Measurements from ENCODE around the gene TAF15.
A peak's percentile ranks its signal among the peaks of the same experiment; 100 is the strongest.

Gene TAF15

DNA sequence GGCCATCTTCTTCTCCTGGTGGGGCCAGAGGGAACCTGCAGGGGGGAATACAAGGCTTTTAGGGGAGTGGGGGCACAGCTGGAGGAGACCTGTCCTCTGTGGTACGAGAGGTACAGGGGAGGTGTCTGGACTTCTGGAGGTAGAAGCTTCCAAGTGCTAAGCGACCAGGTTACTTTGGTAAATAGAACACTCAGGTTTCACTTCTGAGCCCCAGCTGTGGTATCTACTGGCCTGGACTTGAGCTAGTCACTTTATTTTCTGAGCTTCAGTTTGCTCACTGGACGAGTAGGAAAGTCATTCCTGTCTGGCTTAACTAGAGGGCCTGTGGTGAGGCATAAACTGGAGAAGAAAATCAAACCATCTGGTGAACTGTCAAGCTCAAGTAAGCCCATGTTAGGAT is 59.5 kb downstream of the TAF15 start, which contains the start of gene HEATR9:
Gene HEATR9 (minus strand): TSS at position 155 of the 400 bp plus-strand sequence. CDS start 149 bp downstream, at position 6.
- no peak for ATAC-seq
- Mint-ChIP-seq H3K4me3 (no peak within 1 kb of the TSS), H3K4me1 (peaks cover 44% of the 10 kb centered on the region), H3K9me3 (no peaks in the 10 kb centered on the region), H3K36me3 (peaks cover 41% of the 10 kb centered on the region), H3K27ac (peak within 1 kb of the TSS; percentile 71)
- no peak for DNase-seq (ENCODE audit: low spot score in 2 of 2)

DNA sequence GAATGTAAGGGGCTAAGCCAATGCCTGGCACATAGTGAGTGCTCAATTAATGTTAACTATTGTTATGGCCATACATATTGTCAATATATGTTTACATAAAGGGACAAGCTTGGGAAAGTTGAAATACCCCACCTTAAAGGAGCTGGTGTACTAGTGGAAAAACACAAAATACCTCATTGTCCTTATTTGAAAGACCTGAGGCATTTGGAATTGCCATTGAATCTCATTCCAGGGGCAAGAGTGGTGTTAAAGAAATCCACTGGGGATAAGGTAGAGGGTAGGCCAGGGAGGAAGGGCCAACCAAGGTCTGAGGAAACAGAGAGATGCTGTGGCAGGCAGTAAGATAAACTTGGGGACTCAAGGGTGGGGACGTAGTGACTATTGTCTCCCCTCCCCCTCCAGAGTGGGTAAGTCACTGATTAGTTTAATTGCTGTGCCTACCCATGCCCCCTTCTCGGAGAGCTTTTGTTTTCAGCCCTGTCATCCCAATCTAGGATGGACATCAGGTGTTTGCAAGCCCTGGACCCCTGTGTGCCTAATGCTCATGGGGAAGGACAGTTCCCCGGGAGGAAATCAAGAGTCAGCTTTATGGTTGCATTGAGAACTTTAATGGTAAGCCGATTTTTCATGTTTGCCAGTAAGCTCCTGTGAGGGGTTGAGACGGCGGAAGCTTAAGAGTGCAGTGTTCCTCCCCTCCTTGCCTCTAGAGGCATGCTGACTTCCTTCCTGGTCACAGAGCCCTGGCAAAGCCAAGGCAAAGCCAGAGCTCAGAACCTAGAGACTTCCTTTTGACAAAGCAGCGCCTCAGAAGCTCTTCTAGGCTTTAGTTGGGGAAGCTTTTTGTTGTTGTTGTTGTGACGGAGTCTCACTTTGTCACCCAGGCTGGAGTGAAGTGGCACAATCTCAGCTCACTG is 61.9 kb downstream of the TAF15 start:
- ATAC-seq = peak; percentile 61
- H3K4me3 Mint-ChIP-seq = no peak overlapping the region

DNA sequence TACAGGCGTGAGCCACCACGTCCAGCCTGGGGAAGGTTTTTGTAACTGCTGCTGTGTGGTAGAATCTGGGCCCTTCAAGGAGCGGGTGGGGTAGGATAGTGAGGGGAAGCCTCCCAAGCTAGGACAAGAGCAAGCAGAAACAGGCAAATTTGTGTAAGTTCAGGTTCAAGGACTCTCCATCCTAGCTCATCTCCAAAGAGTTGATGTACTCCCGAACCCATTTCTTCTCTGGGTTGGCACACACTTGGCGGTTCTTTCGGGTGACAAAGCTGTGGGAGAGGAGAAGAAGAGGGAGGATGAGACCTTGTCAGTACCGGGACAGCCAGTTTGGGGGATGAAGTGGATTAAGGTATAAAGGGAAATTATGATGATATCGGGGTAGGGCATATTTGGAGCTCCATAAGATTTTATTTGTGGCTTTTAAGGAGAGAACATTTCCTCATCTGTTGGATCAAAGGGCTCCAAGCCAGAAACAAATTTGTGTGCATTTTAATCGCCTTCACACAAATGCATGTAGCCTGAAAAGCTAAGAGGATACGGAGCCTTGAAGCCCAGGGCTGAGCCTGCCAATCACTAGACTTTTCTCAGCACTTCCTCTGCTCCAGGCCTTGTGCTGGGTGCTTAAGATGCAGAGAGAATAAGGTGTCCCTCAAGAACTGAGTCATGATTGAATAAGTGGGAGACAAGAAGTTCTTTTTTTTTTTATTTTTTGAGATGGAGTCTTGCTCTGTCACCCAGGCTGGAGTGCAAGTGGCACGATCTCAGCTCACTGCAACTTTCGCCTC is 63.1 kb downstream of the TAF15 start:
- no peak overlapping the region for H3K4me3 Mint-ChIP-seq
- peaks cover 78% of the 10 kb centered on the region for H3K36me3 Mint-ChIP-seq
- peak overlapping the region; percentile 77 for H3K27ac Mint-ChIP-seq
- peaks cover 52% of the 10 kb centered on the region for H3K4me1 Mint-ChIP-seq
- no peaks in the 10 kb centered on the region for H3K9me3 Mint-ChIP-seq
- no peak for ATAC-seq
- DNase-seq (ENCODE audit: low spot score in 2 of 2) = no peak

More for the DNA sequence above, 61.9 kb downstream of the TAF15 start:
- no peaks in the 10 kb centered on the region for H3K9me3 Mint-ChIP-seq
- peaks cover 49% of the 10 kb centered on the region for H3K4me1 Mint-ChIP-seq
- peaks cover 66% of the 10 kb centered on the region for H3K36me3 Mint-ChIP-seq
- no peak overlapping the region for H3K27ac Mint-ChIP-seq
- DNase-seq (ENCODE audit: low spot score in 2 of 2) = no peak

DNA sequence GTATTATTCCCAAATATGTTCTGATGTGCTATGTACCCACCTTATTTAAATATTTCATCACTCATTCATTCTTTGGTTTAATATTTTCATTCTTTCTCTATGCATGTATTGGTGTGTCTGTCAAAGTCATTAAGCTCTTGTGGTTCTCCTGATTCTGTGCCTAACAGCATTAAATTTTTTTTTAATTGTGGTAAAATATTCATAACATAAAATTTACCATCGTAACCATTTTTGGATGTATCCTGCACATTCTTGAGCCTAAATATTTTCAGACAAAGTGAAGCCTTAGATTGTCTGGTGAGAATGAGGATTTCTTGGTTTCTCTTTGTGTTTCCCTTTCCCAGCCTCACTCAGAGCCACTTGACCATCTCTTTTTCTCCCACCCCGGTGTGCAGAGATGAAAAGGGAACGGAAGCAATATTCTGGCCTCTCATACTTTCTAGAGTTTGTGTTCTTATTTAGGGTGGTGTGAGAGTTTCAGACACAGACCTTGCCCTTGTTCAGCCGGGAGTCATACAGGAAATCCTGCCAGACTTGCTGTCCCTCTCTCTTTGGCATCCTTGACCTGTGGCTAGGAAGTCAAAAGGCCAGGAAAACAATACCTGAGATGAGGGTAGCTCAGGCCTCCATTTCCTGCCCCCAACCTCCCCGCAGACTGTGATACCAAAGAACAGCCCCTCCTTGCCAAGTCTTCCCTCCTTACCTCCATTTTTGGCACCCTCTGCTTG is 66.0 kb downstream of the TAF15 start:
- no peak for ATAC-seq
- Mint-ChIP-seq H3K9me3 (no peaks in the 10 kb centered on the region), H3K27ac (peak overlapping the region; percentile 98), H3K4me3 (peak overlapping the region; percentile 85), H3K4me1 (peaks cover 64% of the 10 kb centered on the region), H3K36me3 (peaks cover 100% of the 10 kb centered on the region)
- DNase-seq (ENCODE audit: low spot score in 2 of 2) = no peak

DNA sequence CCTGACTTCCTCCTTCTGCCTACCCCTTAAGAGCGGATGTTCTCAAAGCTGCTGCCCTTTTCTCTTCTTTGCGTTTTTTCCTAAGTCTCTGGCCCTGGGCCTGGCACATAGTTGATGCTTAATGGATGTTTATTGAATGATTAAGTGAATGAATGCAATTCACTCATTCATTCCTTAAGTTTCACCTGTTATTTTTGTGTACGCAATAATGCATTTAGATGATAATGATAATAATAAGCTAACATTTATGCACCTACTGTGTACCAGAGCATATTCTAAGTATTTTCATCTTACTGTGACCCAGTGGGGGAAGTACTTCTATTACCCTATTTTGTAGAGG is 66.5 kb downstream of the TAF15 start:
- Mint-ChIP-seq H3K36me3 (peaks cover 99% of the 10 kb centered on the region), H3K9me3 (peaks cover under 1% of the 10 kb centered on the region), H3K4me3 (peak overlapping the region; percentile 85), H3K4me1 (peaks cover 68% of the 10 kb centered on the region), H3K27ac (peak overlapping the region; percentile 98)
- DNase-seq (ENCODE audit: low spot score in 2 of 2) (no peak), ATAC-seq (no peak)

DNA sequence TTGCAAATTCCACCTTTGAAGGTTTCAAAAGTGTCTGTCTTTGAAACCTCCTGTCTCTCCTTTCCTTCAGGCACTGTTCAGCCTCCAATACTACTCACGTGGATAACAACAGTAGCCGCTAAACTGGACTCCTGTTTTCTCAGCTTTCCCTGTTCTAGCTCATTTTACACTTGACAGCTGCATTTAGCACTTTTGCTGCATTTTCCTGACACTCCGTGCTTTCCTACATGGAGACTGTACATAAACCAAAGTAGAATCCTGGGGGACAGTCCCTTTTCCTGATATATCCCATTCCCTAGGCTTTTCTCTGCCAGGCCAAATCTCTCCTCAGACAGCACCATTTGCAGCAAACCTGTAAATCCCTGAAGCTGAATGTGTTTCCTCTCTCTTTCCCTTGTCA is 67.2 kb downstream of the TAF15 start:
- peaks cover 70% of the 10 kb centered on the region for H3K4me1 Mint-ChIP-seq
- H3K36me3 Mint-ChIP-seq = peaks cover 92% of the 10 kb centered on the region
- ATAC-seq = no peak
- H3K4me3 Mint-ChIP-seq = peak overlapping the region; percentile 85
- DNase-seq (ENCODE audit: low spot score in 2 of 2) = no peak
- peaks cover 2% of the 10 kb centered on the region for H3K9me3 Mint-ChIP-seq
- H3K27ac Mint-ChIP-seq = peak overlapping the region; percentile 98

DNA sequence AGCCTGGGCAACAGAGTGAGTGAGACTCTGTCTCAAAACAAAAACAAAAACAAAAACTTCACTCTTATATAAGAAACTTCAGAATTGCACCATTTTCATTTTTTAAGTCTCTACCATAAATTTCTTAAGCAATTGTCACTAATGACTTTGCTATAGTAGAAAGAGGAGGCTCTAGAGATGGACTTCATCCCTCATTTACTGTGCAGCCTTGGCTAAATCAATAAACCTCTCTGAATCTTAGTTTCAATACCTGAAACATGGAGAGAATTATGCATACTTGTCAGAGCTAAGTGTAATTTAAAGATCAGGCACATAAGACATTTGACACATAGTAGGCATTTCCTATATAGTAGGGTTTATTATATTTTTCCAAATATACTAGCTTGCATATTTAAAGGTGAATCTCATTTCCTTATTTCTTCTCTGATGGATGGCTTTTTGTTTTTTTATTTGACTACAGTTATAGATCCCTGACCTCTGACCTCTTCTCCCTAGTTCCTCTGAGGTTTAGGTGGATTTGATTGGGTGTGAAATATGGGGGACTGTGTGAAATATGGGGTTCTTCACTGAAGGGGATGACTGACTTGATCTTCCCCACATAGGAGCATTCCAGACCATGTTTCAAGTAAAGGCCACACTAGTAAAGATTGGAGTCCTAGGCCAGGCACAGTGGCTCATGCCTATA is 68.2 kb downstream of the TAF15 start:
- H3K4me3 Mint-ChIP-seq = peak overlapping the region; percentile 85
- H3K27ac Mint-ChIP-seq = peak overlapping the region; percentile 98
- peaks cover 64% of the 10 kb centered on the region for H3K4me1 Mint-ChIP-seq
- H3K9me3 Mint-ChIP-seq = peaks cover 2% of the 10 kb centered on the region
- ATAC-seq (no peak), DNase-seq (ENCODE audit: low spot score in 2 of 2) (no peak)
- peaks cover 82% of the 10 kb centered on the region for H3K36me3 Mint-ChIP-seq

DNA sequence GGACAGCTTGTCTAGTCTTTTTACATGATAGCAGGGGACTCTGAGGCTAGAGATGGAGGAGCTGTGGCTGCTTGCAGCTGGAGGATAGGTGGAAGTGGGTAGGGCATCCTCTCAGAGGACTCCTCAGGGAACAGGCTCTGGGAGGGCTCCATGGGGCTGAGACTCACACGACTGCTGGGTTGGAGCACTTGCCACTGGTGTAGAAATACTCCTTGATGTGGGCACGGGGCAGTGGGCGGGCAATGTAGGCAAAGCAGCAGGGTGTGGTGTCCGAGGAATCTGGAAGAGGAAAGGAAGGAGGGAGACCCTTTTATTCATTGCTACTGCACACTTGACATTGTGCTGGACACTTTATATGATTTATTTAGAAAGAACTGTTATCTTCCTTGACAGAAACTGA is 69.1 kb downstream of the TAF15 start:
- Mint-ChIP-seq H3K27ac (peak overlapping the region; percentile 98), H3K4me3 (peak overlapping the region; percentile 85), H3K9me3 (peaks cover 2% of the 10 kb centered on the region), H3K4me1 (peaks cover 62% of the 10 kb centered on the region), H3K36me3 (peaks cover 73% of the 10 kb centered on the region)
- no peak for ATAC-seq
- DNase-seq (ENCODE audit: low spot score in 2 of 2) = peak in 1 of 2 donors; percentile 64

DNA sequence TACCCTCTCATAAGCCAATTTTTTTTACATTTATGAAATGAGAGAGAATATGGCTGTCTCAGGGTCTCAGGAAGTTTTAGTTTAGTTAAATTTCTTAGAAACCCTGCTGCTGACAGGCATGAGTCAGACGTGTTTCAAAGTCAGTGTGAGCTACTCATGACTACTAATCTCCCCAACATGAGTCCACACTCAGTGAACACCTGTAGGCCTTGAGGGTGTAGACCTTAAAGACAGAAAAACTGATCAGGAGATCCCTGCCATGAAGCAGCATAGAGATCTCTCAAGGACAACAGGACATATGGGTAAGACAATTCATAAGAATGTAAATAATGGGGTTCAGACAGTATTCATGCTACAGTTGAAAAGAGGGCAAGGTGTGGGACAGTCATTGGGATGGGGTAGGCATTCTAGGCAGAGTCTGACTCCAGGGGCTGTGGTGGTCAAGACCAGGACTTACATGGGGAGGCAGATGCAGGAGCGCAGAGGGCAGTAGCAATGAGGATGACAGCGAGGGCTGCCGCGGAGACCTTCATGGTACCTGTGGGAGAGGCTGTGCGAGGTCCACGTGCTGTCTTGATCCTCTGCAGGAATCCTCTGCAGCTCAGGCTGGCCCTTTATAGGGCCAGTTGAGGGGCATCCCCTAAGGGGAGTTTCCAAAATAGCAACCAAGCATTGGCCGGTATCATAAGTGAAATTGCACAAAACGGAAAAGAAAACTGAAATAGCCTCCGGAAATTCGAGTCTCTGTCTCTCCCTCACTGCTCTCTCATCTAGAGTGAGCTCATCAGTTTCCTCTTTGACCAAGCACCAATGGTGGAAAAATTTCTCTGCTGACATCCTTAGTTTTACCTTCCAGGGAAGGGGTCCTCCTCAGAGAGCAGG is 70.7 kb downstream of the TAF15 start, which contains the start of gene CCL5:
Gene CCL5 (minus strand): TSS at position 588 of the 882 bp plus-strand sequence.
- Mint-ChIP-seq H3K36me3 (peaks cover 57% of the 10 kb centered on the region), H3K4me3 (peak within 1 kb of the TSS; percentile 85), H3K9me3 (peaks cover 2% of the 10 kb centered on the region), H3K4me1 (peaks cover 58% of the 10 kb centered on the region), H3K27ac (peak within 1 kb of the TSS; percentile 98)
- ATAC-seq (peak; percentile 92), DNase-seq (ENCODE audit: low spot score in 2 of 2) (peak; percentile 65 to 96)

DNA sequence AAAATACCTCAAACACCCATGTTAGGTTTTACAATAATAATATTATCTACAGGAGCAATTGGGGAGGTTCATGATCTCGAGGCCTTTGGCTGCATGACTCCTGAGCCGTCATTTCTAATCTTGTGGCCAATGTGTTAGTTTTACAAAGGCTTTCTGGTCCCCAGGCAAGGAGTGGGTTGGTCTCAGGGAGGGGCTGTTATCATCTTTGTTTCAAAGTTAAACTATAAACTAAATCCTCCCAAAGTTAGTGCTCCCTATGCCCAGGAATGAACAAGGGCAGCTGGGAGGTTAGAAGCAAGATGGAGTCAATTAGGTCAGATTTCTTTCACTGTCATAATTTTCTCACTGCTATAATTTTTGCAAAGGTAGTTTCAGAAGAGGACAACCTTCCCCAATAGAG is 80.0 kb downstream of the TAF15 start:
- Mint-ChIP-seq H3K4me3 (peak overlapping the region; percentile 56), H3K36me3 (peaks cover 15% of the 10 kb centered on the region), H3K27ac (peak overlapping the region; percentile 24), H3K4me1 (peaks cover 71% of the 10 kb centered on the region), H3K9me3 (no peaks in the 10 kb centered on the region)
- DNase-seq (ENCODE audit: low spot score in 2 of 2) (peak in 1 of 2 donors; percentile 75), ATAC-seq (peak; percentile 88)

DNA sequence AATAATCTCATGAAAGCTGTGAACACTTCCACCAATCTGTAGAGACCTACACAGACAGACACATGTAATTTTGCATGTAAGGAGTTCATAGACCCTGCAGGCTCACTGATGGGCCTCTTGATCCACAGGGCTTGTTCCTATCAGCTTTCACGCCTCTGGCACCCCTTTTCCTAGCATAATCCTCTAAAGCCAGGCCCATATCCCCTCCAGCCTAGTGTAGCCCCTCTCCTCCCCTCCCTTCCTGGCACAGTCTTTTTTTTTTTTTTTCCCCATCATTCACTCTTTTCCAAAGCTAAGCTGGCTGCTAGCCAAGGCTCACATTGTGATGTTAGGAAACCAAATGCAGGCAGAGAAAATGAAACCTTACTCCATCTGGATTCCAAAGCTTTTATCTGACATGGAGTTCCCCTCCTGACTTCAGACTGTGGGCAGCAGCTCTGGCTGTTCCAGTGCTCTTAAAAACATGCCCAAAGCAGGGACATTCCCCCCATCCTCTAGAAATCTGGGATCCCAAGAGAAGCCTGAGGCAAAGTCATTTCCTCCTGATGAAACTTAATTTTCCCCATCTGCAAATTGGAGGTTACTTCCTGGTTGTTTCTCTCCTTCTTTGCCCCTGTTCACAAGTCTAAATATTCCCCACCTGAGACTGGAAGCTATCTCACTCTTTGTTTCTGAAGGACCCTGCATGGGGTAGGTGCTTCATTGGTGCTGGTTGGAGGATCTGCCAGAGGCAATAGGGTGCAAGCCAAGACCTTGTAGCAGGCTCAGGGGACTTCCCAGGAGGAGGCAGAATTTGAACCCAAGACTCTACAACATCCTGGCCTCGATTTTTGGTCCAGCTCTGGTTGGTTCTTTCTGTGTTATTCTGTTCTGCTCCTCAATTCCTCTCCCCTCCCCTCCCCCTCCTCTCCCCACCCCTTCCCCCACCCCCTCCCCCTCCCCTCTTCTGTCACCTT is 80.8 kb downstream of the TAF15 start:
- ATAC-seq (peak; percentile 23), DNase-seq (ENCODE audit: low spot score in 2 of 2) (no peak)
- Mint-ChIP-seq H3K9me3 (no peaks in the 10 kb centered on the region), H3K4me3 (peak overlapping the region; percentile 56), H3K4me1 (peaks cover 77% of the 10 kb centered on the region), H3K27ac (peak overlapping the region; percentile 24), H3K36me3 (peaks cover 15% of the 10 kb centered on the region)

DNA sequence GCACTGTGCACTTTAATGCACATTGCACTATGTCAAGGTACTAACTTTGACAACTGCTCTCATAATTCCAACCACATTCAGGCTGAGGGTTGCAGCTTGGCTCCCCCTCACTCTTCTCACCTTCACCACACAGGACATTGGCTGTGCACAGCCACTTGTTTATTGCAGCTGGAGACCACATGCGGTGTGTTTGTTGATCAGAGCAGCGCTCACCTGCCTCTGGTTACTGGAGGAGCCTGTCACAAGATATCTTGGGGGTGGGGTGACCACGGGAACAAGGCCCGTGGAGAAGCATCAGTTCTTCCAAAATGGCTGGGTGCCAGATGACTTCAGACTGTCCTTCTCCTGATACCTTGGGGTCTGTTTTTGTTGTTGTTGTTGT is 81.5 kb downstream of the TAF15 start:
- no peaks in the 10 kb centered on the region for H3K9me3 Mint-ChIP-seq

DNA sequence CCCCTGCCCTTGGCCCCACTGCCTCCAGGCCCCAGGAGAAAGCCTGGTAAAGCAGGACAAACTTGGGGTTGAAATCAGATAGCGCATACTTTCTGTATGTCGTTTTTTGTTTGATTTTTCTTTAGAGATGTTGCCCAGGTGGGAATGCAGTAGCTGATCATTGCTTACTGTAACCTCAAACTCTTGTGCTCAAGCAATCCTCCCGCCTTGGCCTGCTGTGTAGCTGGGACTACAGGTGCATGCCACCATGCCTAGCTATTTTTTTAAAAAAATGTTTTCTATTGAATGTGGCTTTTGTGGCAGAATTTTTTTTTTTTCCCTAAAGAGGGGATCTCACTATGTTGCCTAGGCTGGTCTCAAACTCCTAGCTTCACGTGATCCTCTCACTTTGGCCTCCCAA is 82.0 kb downstream of the TAF15 start:
- ATAC-seq (no peak), DNase-seq (ENCODE audit: low spot score in 2 of 2) (no peak)
- peak overlapping the region; percentile 56 for H3K4me3 Mint-ChIP-seq
- H3K9me3 Mint-ChIP-seq = no peaks in the 10 kb centered on the region
- H3K36me3 Mint-ChIP-seq = peaks cover 20% of the 10 kb centered on the region
- peak overlapping the region; percentile 24 for H3K27ac Mint-ChIP-seq
- H3K4me1 Mint-ChIP-seq = peaks cover 84% of the 10 kb centered on the region

More for the DNA sequence above, 81.5 kb downstream of the TAF15 start:
- peak overlapping the region; percentile 24 for H3K27ac Mint-ChIP-seq
- ATAC-seq (peak; percentile 77), DNase-seq (ENCODE audit: low spot score in 2 of 2) (peak in 1 of 2 donors; percentile 79)
- peaks cover 15% of the 10 kb centered on the region for H3K36me3 Mint-ChIP-seq
- H3K4me3 Mint-ChIP-seq = peak overlapping the region; percentile 56
- peaks cover 79% of the 10 kb centered on the region for H3K4me1 Mint-ChIP-seq
